GM19035 (cell line): ENCODE measurements around the gene PTPN21.
"Not testable (repeated sequence)": the region's sequence is repeated elsewhere in the genome, so short reads cannot be mapped to it uniquely, and the experiment has no call there.

ENCODE experiments used
- ATAC-seq: cut with Tn5 transposase; IDR thresholded peaks from one replicate; pipeline ENCODE4 v1.9.1; 2021; ENCODE audit not compliant: unreplicated experiment

The PTPN21 gene

GRCh38 chr14:88552876-88553275, 1.9 kb downstream of the PTPN21 start:
- no peak for ATAC-seq

DNA sequence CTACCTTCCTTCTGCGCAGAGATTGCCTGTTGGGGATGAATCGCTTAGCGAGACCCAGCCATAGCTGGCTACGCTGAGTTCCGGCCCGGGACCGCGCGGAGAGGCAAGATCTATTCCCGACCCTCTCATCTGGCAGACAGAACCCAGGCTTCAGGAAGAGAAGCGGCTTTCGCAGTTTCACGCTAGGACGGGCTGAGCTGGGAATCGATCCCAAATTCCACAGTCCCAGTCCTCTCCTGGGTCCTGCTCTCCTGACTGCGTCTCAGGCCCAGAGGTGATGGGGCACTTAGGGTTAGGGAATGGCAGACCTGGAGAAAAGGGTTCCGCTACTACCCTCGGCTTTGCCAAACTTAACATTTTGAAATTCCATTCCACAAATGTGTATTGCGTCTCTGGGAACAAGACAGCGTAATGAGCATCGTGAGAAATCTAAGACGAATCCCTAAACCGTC, 2.8 kb downstream of the PTPN21 start:
- ATAC-seq: no peak

GRCh38 chr14:88551094-88551870, 3.5 kb downstream of the PTPN21 start:
- no peak for ATAC-seq

- ATAC-seq: no peak
These were observed 4.7 kb downstream of the PTPN21 start for GRCh38 chr14:88550078-88550477.

DNA sequence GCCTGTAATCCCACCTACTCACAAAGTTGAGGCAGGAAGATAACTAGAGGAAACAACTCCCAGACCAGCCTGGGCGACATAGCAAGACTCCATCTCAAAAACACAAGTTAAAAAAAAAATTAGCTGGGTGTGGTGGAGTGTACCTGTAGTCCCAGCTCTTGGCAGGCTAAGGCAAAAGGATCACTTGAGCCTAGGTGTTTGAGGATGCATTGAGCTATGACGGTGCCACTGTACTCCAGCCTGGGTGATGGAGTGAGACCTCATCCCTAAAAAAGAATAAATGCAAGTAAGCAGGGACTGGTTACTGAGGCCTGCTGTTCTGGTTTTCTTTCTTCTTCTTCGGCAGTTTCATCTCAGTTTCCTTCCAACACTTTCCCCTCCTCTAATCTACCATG, 7.4 kb downstream of the PTPN21 start:
- no peak for ATAC-seq

DNA sequence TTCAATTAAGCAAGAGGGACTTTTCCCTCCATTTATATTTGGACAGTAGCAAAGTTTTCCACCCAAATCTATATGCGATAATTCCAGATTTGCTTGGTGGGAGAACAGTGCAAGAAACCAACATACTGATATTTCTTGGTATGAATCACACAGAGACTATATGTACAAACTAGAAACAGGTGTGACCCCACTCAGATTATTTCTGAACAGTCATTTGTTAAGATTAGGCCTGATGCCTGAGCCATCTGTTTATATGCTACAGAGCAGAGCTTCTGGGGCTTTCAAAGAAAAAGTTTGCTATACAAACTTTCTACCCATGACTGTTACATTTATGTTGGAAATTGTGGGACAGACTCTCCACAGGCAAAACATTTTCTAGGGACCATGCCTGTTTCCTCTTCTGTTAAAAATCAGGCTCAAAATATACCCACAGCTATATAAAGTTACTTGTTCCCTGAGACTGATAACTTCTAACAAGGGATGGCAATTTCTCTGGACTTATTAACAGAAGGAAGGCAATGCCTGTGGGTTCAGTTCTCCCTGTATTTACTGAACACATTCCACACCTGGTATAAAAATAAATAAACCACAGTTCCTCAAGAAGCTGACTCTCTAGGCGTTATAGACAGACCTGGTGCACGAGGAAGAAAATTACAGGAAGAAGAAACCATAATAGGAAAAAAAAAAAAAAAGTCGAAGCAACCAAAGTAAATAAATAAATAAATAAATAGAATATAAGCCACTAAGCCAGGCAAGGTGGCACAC, 8.0 kb downstream of the PTPN21 start:
- no peak for ATAC-seq

DNA sequence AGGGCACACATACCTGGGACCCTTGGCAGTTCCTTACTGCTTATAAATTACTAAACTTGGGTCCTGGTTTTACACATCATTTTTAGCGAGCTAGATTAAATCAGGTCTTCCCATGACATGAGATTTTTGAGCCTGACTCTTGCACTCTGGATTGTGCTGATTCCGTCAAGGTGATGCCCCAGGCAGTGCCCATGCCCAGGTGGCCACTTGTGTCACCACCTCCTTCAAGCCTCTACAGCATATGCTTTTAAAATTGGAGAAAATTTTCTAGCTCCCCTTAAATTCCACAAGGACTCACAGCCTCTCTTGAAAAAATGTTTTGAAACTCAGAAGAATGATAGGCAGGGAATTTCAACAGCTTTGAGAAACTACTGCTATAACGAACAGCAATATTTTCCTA, 9.6 kb downstream of the PTPN21 start:
- ATAC-seq: no peak

GRCh38 chr14:88542857-88543795, 11.7 kb downstream of the PTPN21 start:
- ATAC-seq: no peak

GRCh38 chr14:88541324-88541723, 13.5 kb downstream of the PTPN21 start:
- ATAC-seq: no peak

- no peak for ATAC-seq
These were observed 19.0 kb downstream of the PTPN21 start for GRCh38 chr14:88535813-88536212.

GRCh38 chr14:88535149-88535548, 19.7 kb downstream of the PTPN21 start:
- ATAC-seq: no peak

- ATAC-seq: no peak
These were observed 21.7 kb downstream of the PTPN21 start for GRCh38 chr14:88533064-88533602.

GRCh38 chr14:88529889-88530288, 24.9 kb downstream of the PTPN21 start:
- ATAC-seq: not testable (repeated sequence)

DNA sequence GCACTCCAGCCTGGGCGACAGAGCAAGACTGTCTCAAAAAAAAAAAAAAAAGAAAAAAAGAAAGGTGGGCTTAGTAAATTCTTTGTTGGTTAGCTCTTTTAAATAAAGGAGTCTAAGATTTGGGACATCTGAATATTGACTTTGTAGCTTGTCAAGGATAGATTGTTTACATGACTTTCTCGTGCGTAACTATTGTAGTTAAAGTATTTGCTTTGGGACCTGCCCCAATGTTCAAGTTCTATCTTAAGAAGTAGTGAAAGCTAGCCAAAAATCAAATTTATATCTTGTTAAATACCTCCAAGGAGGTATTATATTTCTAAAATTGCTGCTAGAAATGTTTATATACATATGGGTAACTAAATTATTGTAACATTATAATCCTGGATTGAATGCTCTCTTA, 32.4 kb downstream of the PTPN21 start:
- ATAC-seq: no peak

GRCh38 chr14:88521818-88522217, 33.0 kb downstream of the PTPN21 start:
- ATAC-seq: no peak

DNA sequence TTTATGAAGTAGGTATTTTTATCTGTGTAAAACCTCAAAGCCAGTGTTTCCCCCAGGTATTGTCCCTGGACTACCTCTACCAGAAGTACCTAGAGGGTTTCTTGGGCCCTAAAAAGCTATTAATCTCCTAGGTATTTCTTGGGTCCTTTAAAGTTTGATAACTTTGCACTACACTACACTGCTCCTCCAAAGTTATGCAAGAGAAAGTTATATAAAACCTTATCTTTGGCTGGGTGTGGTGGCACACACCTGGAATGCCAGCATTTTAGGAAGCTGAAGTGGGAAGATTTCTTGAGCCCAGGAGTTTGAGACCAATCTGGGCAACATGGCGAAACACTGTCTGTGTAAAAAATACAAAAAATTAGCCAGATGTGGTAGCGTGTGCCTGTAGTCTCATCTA, 34.9 kb downstream of the PTPN21 start:
- no peak for ATAC-seq

DNA sequence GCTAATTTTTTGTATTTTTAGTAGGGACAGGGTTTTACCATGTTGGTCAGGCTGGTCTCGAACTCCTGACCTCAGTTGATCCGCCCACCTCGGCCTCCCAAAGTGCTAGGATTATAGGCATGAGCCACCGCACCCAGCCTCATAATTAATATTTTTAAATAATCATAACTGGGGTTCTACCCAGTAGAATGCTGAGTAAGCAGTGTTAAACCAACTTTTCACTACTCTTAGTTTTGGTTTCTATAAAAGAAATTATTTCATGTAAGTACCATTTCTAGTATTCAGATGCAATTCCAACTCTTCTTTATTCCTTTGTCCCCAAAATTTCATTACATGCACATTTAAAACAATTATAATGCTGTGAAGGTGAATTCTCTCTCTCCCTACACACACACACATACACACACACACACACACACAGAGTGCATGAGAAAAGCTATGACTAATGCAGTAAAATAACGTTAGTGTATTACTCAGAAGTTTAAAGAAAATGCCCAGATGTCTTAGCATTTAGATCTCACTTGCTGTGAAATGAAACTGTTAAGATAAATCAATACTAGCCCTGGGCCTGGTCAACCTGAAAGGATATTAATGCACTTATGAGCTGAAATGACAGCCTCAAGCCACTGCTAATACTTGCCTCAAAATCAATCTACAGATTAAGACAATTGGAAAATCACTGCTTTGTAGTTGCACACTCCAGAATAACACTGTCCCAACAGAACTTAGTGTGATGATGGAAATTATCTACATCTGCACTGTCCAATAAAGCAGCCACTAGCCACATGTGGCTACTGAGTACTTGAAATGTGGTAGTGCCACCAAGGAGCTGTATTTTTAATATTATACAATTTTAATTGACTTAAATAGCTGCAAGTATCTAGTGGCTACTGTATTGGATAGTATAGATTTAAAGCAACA, 36.0 kb downstream of the PTPN21 start:
- no peak for ATAC-seq

DNA sequence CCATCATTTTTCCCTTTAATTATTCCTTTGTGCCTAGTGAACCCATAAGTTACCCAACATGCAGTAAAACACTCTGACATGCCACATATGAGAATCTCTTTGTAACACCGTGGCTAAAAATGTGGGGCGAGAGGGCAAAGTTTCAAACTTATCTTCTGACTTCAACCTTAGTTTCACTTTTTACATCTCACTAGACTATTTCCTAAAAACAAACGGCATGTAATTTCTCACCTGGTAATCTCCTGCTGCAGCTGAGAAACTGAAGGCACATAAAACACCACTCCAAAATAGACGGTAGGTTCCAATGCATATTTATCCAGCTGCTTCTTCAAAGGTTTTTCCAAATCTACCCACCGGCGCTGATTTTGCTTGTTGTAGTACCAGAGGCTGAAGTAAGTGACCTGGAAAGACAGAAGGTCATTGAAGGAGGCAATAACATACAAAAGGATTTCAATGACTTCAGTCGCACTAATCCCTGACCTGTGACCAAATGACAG, 37.9 kb downstream of the PTPN21 start:
- peak; percentile 56 for ATAC-seq

DNA sequence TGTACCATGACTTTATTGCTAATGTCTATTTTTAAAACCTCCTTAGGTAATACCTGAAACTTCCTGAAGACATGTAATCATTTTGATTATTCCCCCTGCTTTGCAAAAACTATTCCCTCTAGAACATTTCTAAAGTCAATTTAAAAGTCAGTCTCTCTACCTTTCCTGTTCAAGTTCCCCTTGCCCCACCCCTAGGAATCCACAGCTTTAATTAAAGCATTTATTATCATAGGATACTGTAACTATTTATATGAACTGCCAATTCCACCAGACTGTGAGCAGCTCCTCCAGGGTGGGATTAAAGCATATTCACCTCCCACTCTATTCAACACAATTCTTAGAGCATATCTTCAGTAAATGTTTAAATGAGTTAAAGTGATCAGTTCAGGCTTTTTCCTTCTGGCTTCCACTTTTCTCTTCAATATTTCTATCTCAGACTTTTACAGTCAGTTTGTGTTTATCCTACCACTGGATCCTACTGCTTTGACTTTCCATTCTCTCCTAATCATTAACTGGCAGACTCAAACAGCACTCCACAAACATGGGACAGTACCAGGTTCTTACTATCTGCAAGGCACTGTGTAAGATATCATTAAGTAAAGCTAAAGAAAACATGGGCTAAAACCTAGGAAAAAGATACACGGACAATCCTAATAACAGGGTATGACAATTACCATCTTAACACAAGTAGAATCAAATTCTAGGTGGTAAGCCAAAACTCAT, 39.1 kb downstream of the PTPN21 start:
- no peak for ATAC-seq
